Measurements from ENCODE around the gene NSFL1C.

NSFL1C gene

GRCh38 chr20:1431158-1431557, 35.5 kb downstream of the NSFL1C start:
- H2AFZ ChIP-seq (ENCODE audit: low read depth, low read length), result no peak overlapping the region
- H3K4me1 ChIP-seq (ENCODE audit: insufficient read depth, low read length), result peaks cover 28% of the 10 kb centered on the region
- H3K4me3 ChIP-seq (ENCODE audit: low read depth in 1 of 2, low read length in 2 of 2), result no peak overlapping the region
- no peaks in the 10 kb centered on the region for H3K79me2 ChIP-seq (ENCODE audit: insufficient read depth, low read length)
- no peak overlapping the region for H3K9ac ChIP-seq (ENCODE audit: low read depth, low read length)
- no peaks in the 10 kb centered on the region for H3K27me3 ChIP-seq (ENCODE audit: insufficient read depth, low read length, poor library complexity)
- ATAC-seq (ENCODE audit: insufficient read depth, low read depth) (no peak), DNase-seq (no peak)
- no peaks in the 10 kb centered on the region for H3K9me3 ChIP-seq (ENCODE audit: insufficient read depth, low read length, severe bottlenecking)
- no peak for TF ChIP-seq CTCF (IDR thresholded peaks at IDR 0.05; ENCODE audit: borderline replicate concordance, extremely low read depth, low read length, poor library complexity, severe bottlenecking)
- TF ChIP-seq EZH2 (IDR thresholded peaks at IDR 0.05; ENCODE audit: borderline replicate concordance, low read depth, low read length, severe bottlenecking), result no peak
- no peaks in the 10 kb centered on the region; the same call in 1 of the 2 replicates for H4K20me1 ChIP-seq (ENCODE audit: insufficient read depth, low read length)
- no peaks in the 10 kb centered on the region for H3K36me3 ChIP-seq (ENCODE audit: insufficient read depth, low read length)
- no peak overlapping the region for H3K4me2 ChIP-seq (ENCODE audit: insufficient read depth, low read length)
- H3K27ac ChIP-seq (ENCODE audit: low read length), result no peak overlapping the region

GRCh38 chr20:1430004-1430451, 36.6 kb downstream of the NSFL1C start:
- Histone ChIP-seq H3K27ac (ENCODE audit: low read length) (no peak overlapping the region), H3K36me3 (ENCODE audit: insufficient read depth, low read length) (no peaks in the 10 kb centered on the region), H3K27me3 (ENCODE audit: insufficient read depth, low read length, poor library complexity) (no peaks in the 10 kb centered on the region), H2AFZ (ENCODE audit: low read depth, low read length) (no peak overlapping the region), H3K9me3 (ENCODE audit: insufficient read depth, low read length, severe bottlenecking) (no peaks in the 10 kb centered on the region), H3K9ac (ENCODE audit: low read depth, low read length) (no peak overlapping the region), H4K20me1 (ENCODE audit: insufficient read depth, low read length) (no peaks in the 10 kb centered on the region; the same call in 1 of the 2 replicates), H3K4me3 (ENCODE audit: low read depth in 1 of 2, low read length in 2 of 2) (no peak overlapping the region), H3K79me2 (ENCODE audit: insufficient read depth, low read length) (no peaks in the 10 kb centered on the region), H3K4me1 (ENCODE audit: insufficient read depth, low read length) (peaks cover 19% of the 10 kb centered on the region), H3K4me2 (ENCODE audit: insufficient read depth, low read length) (no peak overlapping the region)
- no peak for DNase-seq
- no peak for ATAC-seq (ENCODE audit: insufficient read depth, low read depth)
- TF ChIP-seq CTCF (IDR thresholded peaks at IDR 0.05; ENCODE audit: borderline replicate concordance, extremely low read depth, low read length, poor library complexity, severe bottlenecking) (no peak), EZH2 (IDR thresholded peaks at IDR 0.05; ENCODE audit: borderline replicate concordance, low read depth, low read length, severe bottlenecking) (no peak)

- peaks cover 11% of the 10 kb centered on the region for H3K4me1 ChIP-seq (ENCODE audit: insufficient read depth, low read length)
- H4K20me1 ChIP-seq (ENCODE audit: insufficient read depth, low read length), result no peaks in the 10 kb centered on the region
- no peaks in the 10 kb centered on the region for H3K36me3 ChIP-seq (ENCODE audit: insufficient read depth, low read length)
- TF ChIP-seq EZH2 (IDR thresholded peaks at IDR 0.05; ENCODE audit: borderline replicate concordance, low read depth, low read length, severe bottlenecking) (no peak), CTCF (IDR thresholded peaks at IDR 0.05; ENCODE audit: borderline replicate concordance, extremely low read depth, low read length, poor library complexity, severe bottlenecking) (no peak)
- no peak overlapping the region for H3K4me3 ChIP-seq (ENCODE audit: low read depth in 1 of 2, low read length in 2 of 2)
- no peak overlapping the region for H3K9ac ChIP-seq (ENCODE audit: low read depth, low read length)
- H3K4me2 ChIP-seq (ENCODE audit: insufficient read depth, low read length), result no peak overlapping the region
- ATAC-seq (ENCODE audit: insufficient read depth, low read depth), result no peak
- H3K27ac ChIP-seq (ENCODE audit: low read length), result no peak overlapping the region
- no peaks in the 10 kb centered on the region for H3K27me3 ChIP-seq (ENCODE audit: insufficient read depth, low read length, poor library complexity)
- H3K9me3 ChIP-seq (ENCODE audit: insufficient read depth, low read length, severe bottlenecking), result no peaks in the 10 kb centered on the region
- H3K79me2 ChIP-seq (ENCODE audit: insufficient read depth, low read length), result no peaks in the 10 kb centered on the region
- no peak for DNase-seq
- H2AFZ ChIP-seq (ENCODE audit: low read depth, low read length), result no peak overlapping the region
Measured at GRCh38 chr20:1429143-1429728, 37.4 kb downstream of the NSFL1C start.
